ENCODE measurements around the gene SCD5. TPM values are rescaled to one million over a fixed set of nuclear protein-coding genes. Genes with fewer than 3 reads are reported as not detected.

SCD5 gene
- total RNA-seq, 1 donor: 18.0 TPM

DNA sequence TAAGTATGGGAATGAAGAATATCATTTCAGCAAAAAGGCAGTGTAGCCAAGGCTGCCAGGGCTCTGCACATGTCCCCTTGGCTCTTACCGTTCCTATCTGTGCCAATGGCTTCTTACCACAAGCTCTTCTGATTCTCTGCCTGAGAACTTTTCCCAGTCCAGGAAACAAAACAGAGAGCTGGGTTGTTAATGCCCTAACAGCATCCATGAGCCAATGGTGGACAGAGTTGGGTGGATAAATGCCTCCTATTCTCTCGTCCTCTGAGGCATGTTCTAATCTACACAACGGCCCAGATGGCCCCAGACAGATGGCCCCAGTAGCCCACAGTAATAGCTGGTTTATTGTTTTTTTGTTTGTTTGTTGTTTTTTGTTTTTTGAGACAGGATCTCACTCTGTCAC lies 28.0 kb downstream of the SCD5 start:
- TF ChIP-seq, protein P1, sequence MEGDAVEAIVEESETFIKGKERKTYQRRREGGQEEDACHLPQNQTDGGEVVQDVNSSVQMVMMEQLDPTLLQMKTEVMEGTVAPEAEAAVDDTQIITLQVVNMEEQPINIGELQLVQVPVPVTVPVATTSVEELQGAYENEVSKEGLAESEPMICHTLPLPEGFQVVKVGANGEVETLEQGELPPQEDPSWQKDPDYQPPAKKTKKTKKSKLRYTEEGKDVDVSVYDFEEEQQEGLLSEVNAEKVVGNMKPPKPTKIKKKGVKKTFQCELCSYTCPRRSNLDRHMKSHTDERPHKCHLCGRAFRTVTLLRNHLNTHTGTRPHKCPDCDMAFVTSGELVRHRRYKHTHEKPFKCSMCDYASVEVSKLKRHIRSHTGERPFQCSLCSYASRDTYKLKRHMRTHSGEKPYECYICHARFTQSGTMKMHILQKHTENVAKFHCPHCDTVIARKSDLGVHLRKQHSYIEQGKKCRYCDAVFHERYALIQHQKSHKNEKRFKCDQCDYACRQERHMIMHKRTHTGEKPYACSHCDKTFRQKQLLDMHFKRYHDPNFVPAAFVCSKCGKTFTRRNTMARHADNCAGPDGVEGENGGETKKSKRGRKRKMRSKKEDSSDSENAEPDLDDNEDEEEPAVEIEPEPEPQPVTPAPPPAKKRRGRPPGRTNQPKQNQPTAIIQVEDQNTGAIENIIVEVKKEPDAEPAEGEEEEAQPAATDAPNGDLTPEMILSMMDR (IDR thresholded peaks at IDR 0.05; ENCODE audit: insufficient read depth, low read length): no peak
- no peak overlapping the region for H3K4me3 ChIP-seq (ENCODE audit: low read depth, low read length)
- no peak for DNase-seq (ENCODE audit: low read depth)

DNA sequence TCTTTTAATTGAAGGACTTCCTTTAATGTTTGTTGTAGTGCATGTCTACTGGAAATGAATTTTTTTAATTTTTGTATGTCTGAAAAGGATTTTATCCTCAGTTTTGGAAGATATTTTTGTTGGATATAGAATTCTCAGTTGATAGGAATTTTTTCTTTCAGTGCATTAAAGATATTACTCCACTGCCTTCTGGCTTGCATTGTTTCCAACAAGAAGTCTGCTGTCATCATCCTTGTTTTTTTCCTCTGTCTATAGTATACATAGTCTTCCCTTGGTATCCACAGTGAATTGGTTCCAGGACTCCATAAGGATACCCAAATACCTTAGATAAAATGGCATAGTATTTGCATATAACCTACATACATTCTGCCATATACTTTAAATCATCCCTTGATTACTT lies 33.5 kb downstream of the SCD5 start:
- H3K4me3 ChIP-seq (ENCODE audit: low read depth, low read length): no peak overlapping the region
- DNase-seq (ENCODE audit: low read depth): no peak
- TF ChIP-seq, protein P1 (IDR thresholded peaks at IDR 0.05; ENCODE audit: insufficient read depth, low read length): no peak

DNA sequence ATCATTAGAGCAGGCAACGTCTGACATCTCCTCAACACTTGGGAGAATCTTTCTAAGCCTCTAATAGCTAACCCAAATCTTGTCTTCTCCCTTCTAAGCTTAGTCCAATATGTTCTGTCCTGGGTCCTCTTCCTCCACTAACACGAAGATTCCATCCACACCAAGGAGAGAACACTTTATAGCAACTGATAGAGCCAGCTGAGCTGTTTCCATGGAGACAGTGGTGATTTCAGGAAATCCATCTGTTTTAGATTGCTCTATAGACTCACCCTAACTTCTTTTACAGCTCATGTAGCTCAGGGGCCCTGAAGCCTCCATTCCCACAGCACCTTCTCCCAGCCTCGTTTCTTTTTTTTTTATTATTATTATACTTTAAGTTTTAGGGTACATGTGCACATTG lies 37.4 kb downstream of the SCD5 start:
- DNase-seq (ENCODE audit: low read depth): no peak
- H3K4me3 ChIP-seq (ENCODE audit: low read depth, low read length): no peak overlapping the region
- TF ChIP-seq, protein P1 (IDR thresholded peaks at IDR 0.05; ENCODE audit: insufficient read depth, low read length): no peak

DNA sequence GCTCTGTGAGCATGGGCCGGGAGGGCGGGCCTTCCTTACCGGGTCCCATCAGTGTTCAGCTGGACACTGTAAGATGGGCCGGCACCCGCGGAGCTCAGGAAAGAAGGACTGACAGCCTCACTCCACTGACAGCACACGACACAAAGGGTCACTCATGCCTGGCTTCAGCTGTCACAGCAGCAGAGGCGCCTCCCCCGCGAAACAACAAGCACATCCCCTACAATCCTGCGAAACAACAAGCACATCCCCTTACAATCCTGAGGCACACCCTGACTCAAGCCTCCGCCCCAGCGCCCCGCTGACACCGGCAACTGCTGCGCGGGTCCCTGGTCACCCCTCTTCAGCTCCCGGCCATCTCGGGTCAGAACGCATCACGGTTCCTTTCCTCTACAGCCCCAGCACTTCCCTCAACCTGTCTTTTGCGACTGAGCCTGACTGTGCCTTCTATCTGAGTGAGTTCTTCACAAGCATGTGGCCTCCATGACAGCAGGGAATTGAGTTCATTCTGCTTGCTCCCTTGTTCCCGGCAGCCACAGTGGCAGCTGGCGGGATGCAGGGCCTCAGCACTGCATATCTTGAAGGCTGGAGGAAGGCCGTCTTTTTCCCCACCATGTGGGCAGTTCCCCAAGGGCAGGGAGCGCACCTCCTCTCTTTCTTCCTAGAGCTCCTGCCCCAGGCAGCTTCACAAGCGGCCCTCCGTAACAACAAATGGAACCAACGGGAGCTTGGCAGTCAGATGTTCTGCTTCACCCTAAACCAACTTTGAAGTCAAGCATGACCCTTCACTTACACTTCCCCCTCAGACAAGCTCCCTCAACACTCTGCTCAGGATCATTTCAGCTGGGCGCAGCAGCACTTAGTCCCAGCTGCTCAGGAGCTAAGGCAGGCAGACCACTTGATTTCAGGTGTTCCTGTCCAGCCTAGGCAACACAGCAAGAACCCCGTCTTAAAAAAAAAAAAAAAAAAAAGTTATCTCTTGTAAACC lies 39.6 kb downstream of the SCD5 start:
- DNase-seq (ENCODE audit: low read depth): no peak
- TF ChIP-seq, protein P1 (IDR thresholded peaks at IDR 0.05; ENCODE audit: insufficient read depth, low read length): no peak
- H3K4me3 ChIP-seq (ENCODE audit: low read depth, low read length): no peak overlapping the region

DNA sequence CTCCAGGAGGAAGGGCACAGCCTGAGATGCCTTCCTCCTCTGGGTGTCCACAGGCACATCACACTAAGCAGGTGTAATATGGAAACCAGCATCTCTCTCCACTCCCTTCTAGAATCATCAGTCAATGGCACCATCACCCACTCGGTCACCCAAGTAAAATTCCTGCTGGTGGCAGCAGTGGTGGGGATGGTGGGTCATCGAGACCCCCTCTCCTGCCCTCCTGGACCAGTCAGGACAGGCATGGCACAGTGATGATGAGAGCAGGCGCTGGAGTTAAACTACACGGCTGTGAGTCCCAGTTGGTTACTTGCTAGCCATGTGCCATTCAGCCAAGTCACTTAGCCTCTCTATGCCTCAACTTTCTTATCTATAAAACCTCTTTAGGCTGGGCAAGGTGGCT lies 42.5 kb downstream of the SCD5 start:
- DNase-seq (ENCODE audit: low read depth): no peak
- TF ChIP-seq, protein P1 (IDR thresholded peaks at IDR 0.05; ENCODE audit: insufficient read depth, low read length): no peak
- H3K4me3 ChIP-seq (ENCODE audit: low read depth, low read length): no peak overlapping the region

DNA sequence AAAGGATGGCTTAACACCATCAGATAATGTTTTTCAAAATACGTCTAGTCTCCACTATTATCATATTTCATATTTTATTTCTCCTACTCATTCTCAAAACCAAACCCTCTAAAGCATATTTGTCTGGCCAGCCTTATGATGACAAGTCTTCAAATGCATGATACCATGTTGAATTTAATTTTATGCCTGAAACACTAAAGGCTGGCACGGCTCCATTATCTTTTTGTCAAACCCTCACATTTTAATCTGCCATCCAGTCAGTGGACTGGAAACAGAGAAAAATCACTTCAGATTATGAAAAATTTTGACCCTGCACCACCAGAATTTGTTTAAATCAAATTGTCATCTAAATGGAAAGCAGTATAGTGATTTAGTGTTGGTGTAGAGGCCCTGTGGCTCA lies 42.9 kb downstream of the SCD5 start:
- TF ChIP-seq, protein P1 (IDR thresholded peaks at IDR 0.05; ENCODE audit: insufficient read depth, low read length): no peak
- H3K4me3 ChIP-seq (ENCODE audit: low read depth, low read length): no peak overlapping the region
- DNase-seq (ENCODE audit: low read depth): no peak
